Gastrocnemius medialis (tissue), 4 donors: ENCODE results near the gene SCARF1. TPM values are rescaled to one million over a fixed set of nuclear protein-coding genes. Genes with fewer than 3 reads are reported as not detected.

Source experiments
- ATAC-seq, 2 donors: fragments of 150-250 bp; one replicate each; pipeline ENCODE4 v1.9.1; 2016
- DNase-seq, 2 donors: peaks; one replicate each; pipeline ENCODE4 v3.0.0-alpha.2; 2019
- H3K27ac ChIP-seq, 4 donors: fragments of 200-600 bp; sonication (generic); 1 replicate in 1 of 4; 2 replicates in 3 of 4; pipeline ENCODE4 v1.5.1; 2016 to 2018; ENCODE audit warnings: mild to moderate bottlenecking in 2 of 4, moderate library complexity in 1 of 4
- H3K27me3 ChIP-seq, 3 donors: fragments of 200-600 bp; sonication (generic) in 2 of 3; 1 replicate in 1 of 3; 2 replicates in 2 of 3; pipeline versions ENCODE4 v1.5.1 to v1.6.0; 2016 to 2019; ENCODE audit warnings: mild to moderate bottlenecking in 1 of 3, moderate library complexity in 1 of 3
- H3K36me3 ChIP-seq, 2 donors: fragments of 200-600 bp; sonication (generic) in 1 of 2; one replicate each; pipeline ENCODE4 v1.5.1; 2017 to 2018
- H3K4me1 ChIP-seq, 2 donors: fragments of 200-600 bp; sonication (generic) in 1 of 2; one replicate each; pipeline ENCODE4 v1.5.1; 2016 to 2017; ENCODE audit warnings: mild to moderate bottlenecking in 2 of 2
- H3K4me3 ChIP-seq, 4 donors: fragments of 200-600 bp; sonication (generic) in 3 of 4; 1 replicate in 1 of 4; 2 replicates in 3 of 4; pipeline ENCODE4 v1.5.1; 2016 to 2019; ENCODE audit warnings: mild to moderate bottlenecking in 2 of 4
- H3K9me3 ChIP-seq, 3 donors: fragments of 200-600 bp; sonication (generic) in 2 of 3; 1 replicate in 1 of 3; 2 replicates in 2 of 3; pipeline ENCODE4 v1.5.1; 2016 to 2019
- CTCF ChIP-seq, 5 experiments: fragments of 450-650 bp in 3 of 5; fragments of 200-600 bp in 2 of 5; sonication (generic) in 2 of 5; IDR thresholded peaks in 4 of 5; conservative IDR thresholded peaks in 1 of 5; 1 replicate in 4 of 5; 2 replicates in 1 of 5; pipeline ENCODE4 v1.5.1; 2016 to 2019; ENCODE audit warnings: antibody characterized with exemption in 5 of 5, mild to moderate bottlenecking in 3 of 5, moderate library complexity in 3 of 5
- POLR2A ChIP-seq, 2 donors: fragments of 450-650 bp; IDR thresholded peaks; one replicate each; pipeline ENCODE4 v1.6.1; 2017; ENCODE audit warnings: antibody characterized with exemption in 2 of 2, mild to moderate bottlenecking in 2 of 2, moderate library complexity in 2 of 2
- in situ Hi-C, 4 donors: fragments of 200-750 bp; cut with MboI; loops; one replicate each; pipeline versions ENCODE4 v1.15.0 to v1.8.0; 2017; ENCODE audit warnings: low sequenced_read_pairs in 4 of 4
- intact Hi-C: fragments of 100-400 bp; cut with DNase I; formaldehyde crosslinking; loops from one replicate; pipeline ENCODE4 v1.15.1; 2023; ENCODE audit warnings: low total_unique reads
- total RNA-seq, 4 donors: library from RNA; depleted of rRNA; stranded (reverse); fragments of >200 nt; gene quantifications; one replicate each; pipeline versions ENCODE4 v1.1.0 to v1.2.3, GENCODE V29; 2016

SCARF1 gene
- total RNA-seq, 4 donors from 2014 or later = 4.1 to 15.1 (median 5.7) TPM

- DNase-seq (no peak), ATAC-seq (no peak)
- intact Hi-C loops (no loop called here), in situ Hi-C loops (no loop called here)
- H3K4me1 ChIP-seq = peaks cover 36 to 53% of the 10 kb centered on the region in 2 donors
- no peaks in the 10 kb centered on the region for H3K27me3 ChIP-seq
- TF ChIP-seq CTCF (IDR thresholded peaks at IDR 0.05 in 4 of 5, conservative IDR thresholded peaks at IDR 0.05 in 1 of 5) (no peak), POLR2A (IDR thresholded peaks at IDR 0.05) (no peak)
- no peak overlapping the region for H3K4me3 ChIP-seq
- H3K9me3 ChIP-seq = no peaks in the 10 kb centered on the region
- peaks cover 0 to 17% of the 10 kb centered on the region in 2 donors for H3K36me3 ChIP-seq
- peak overlapping the region; percentile 31 to 95 (median 58) for H3K27ac ChIP-seq
These were observed 61.4 kb downstream of the SCARF1 start for GRCh38 chr17:1584167-1584566.

Other genes starting within 250 kb of the SCARF1 start
- gene YWHAE, start 245.5 kb downstream of the SCARF1 start, total RNA-seq = 1,000 to 10,000 TPM in 3 of 4 donors, 100 to 1,000 TPM in 1; 915 to 1,814 (median 1,174) TPM
- 10 to 100 TPM; 48.6 to 64.6 (median 56.7) TPM for gene CRK, start 189.5 kb downstream of the SCARF1 start, total RNA-seq
- gene MYO1C, start 153.0 kb downstream of the SCARF1 start, total RNA-seq = 10 to 100 TPM; 24.8 to 76.6 (median 58.6) TPM
- 100 to 1,000 TPM; 102 to 196 (median 114) TPM for gene INPP5K, start 129.1 kb downstream of the SCARF1 start, total RNA-seq
- gene PITPNA, start 82.9 kb downstream of the SCARF1 start, total RNA-seq = 10 to 100 TPM in 3 of 4 donors, 1 to 10 TPM in 1; 9.4 to 24.3 (median 19.6) TPM
- 10 to 100 TPM; 26.9 to 96.9 (median 55.2) TPM for gene SLC43A2, start 16.9 kb downstream of the SCARF1 start, total RNA-seq
- 10 to 100 TPM; 45.5 to 94.7 (median 58.9) TPM for gene RILP, start 4.1 kb upstream of the SCARF1 start, total RNA-seq
- 100 to 1,000 TPM; 127 to 261 (median 195) TPM for gene PRPF8, start 39.1 kb upstream of the SCARF1 start, total RNA-seq
- gene TLCD2, start 64.6 kb upstream of the SCARF1 start, total RNA-seq = under 1 TPM; 0.66 to 0.95 (median 0.85) TPM
- 10 to 100 TPM; 22.3 to 61.1 (median 42.7) TPM for gene WDR81, start 79.0 kb upstream of the SCARF1 start, total RNA-seq
- 1 to 10 TPM in 3 of 4 donors, under 1 TPM in 1; 0.85 to 6.4 (median 4.3) TPM for gene SERPINF2, start 97.1 kb upstream of the SCARF1 start, total RNA-seq
- 100 to 1,000 TPM; 554 to 698 (median 631) TPM for gene SERPINF1, start 116.3 kb upstream of the SCARF1 start, total RNA-seq
- gene SMYD4, start 184.2 kb upstream of the SCARF1 start, total RNA-seq = 10 to 100 TPM; 15.1 to 18.1 (median 16.7) TPM
- gene RPA1, start 184.3 kb upstream of the SCARF1 start, total RNA-seq = 10 to 100 TPM; 26.5 to 46.8 (median 34.9) TPM